HepG2 (cell line): Measurements from ENCODE around the gene ZKSCAN8. TPM values are rescaled to one million over a fixed set of nuclear protein-coding genes. Genes with fewer than 3 reads are reported as not detected.

Experiments
- ATAC-seq: fragments of 200-7000 bp; cut with Tn5 transposase; 3 replicates; pipeline ENCODE4 v1.9.1; 2020; ENCODE audit warnings: mild to moderate bottlenecking, moderate library complexity
- BruUV-seq: library from RNA; stranded (reverse); fragments of 400-500 nt; replicated peaks from 2 replicates; lab custom pipeline; 2021; lab: Mats Ljungman, UMichigan
- CTCF ChIA-PET: fragments of 300-600 bp; formaldehyde crosslinking; extraction: SDS; loops from one replicate; lab custom pipeline; 2021; ENCODE audit warnings: low total read pairs, inconsistent platforms, low intra/inter-chr PET ratio; lab: Yijun Ruan, JAX
- POLR2A ChIA-PET: fragments of 350-600 bp; sonication (Branson Sonifier 250); formaldehyde crosslinking; loops from one replicate; lab custom pipeline; 2020; ENCODE audit warnings: antibody characterized with exemption, inconsistent platforms; lab: Yijun Ruan, JAX
- DNase-seq: peaks from one replicate; pipeline ENCODE4 v3.0.0-alpha.2; 2015; ENCODE audit warnings: low spot score
- FAIRE-seq: peaks from 3 replicates; lab custom pipeline; 2011; peaks lifted over from hg19 to GRCh38; lab: Jason Lieb, UNC
- H2AFZ ChIP-seq: one replicate; pipeline ENCODE4 v1.6.1; 2011; ENCODE audit warnings: low read length, inconsistent platforms
- H3K27ac ChIP-seq: fragments of 300-600 bp; 3 replicates; pipeline ENCODE4 v1.8.0; 2011; ENCODE audit warnings: mixed run types, mild to moderate bottlenecking, mixed read lengths, low read length, inconsistent platforms; ENCODE audit not compliant: insufficient read depth; ENCODE audit errors: extremely low read length
- H3K27me3 ChIP-seq, 2 experiments: fragments of 200-600 bp in 1 of 2; 2 replicates in 1 of 2; 3 replicates in 1 of 2; pipeline versions ENCODE4 v1.6.0 to v1.8.0; 2011; ENCODE audit warnings: low read length in 2 of 2, mild to moderate bottlenecking in 2 of 2, moderate library complexity in 2 of 2, inconsistent platforms in 1 of 2; ENCODE audit not compliant: insufficient read depth in 2 of 2, control insufficient read depth in 1 of 2
- H3K36me3 ChIP-seq, 2 experiments: fragments of 200-600 bp in 1 of 2; replicated peaks in 1 of 2; 2 replicates in 1 of 2; 3 replicates in 1 of 2; pipeline versions ENCODE4 v1.5.1 to v1.8.0; 2011; ENCODE audit warnings: low read length in 2 of 2, inconsistent platforms in 1 of 2; ENCODE audit not compliant: insufficient read depth in 2 of 2, control insufficient read depth in 1 of 2
- H3K4me1 ChIP-seq: 2 replicates; pipeline ENCODE4 v1.5.1; 2012; ENCODE audit warnings: low read length, inconsistent platforms; ENCODE audit not compliant: insufficient read depth
- H3K4me2 ChIP-seq: 2 replicates; pipeline ENCODE4 v1.6.0; 2011; ENCODE audit warnings: low read depth, low read length, inconsistent platforms
- H3K4me3 ChIP-seq, 3 experiments: fragments of 200-600 bp in 1 of 3; sonication (generic), shearing (Covaris generic) in 1 of 3; replicated peaks in 1 of 3; 2 replicates each; pipeline ENCODE4 v1.5.1; 2011 to 2016; ENCODE audit warnings: low read length in 3 of 3, inconsistent platforms in 2 of 3, low read depth in 2 of 3, mild to moderate bottlenecking in 2 of 3, control low read depth in 1 of 3, mixed read lengths in 1 of 3; ENCODE audit not compliant: insufficient read depth in 1 of 3
- H3K79me2 ChIP-seq: one replicate; pipeline ENCODE4 v1.6.1; 2011; ENCODE audit warnings: low read length, inconsistent platforms; ENCODE audit not compliant: insufficient read depth
- H3K9ac ChIP-seq: 2 replicates; pipeline ENCODE4 v1.6.0; 2011; ENCODE audit warnings: mild to moderate bottlenecking, low read depth, low read length, inconsistent platforms; ENCODE audit not compliant: insufficient read depth
- H3K9me3 ChIP-seq: 2 replicates; pipeline ENCODE4 v1.5.1; 2012; ENCODE audit warnings: mild to moderate bottlenecking, low read length
- H4K20me1 ChIP-seq: 2 replicates; pipeline ENCODE4 v1.6.0; 2011; ENCODE audit warnings: inconsistent platforms, mild to moderate bottlenecking, low read length, moderate library complexity; ENCODE audit not compliant: insufficient read depth
- CEBPG ChIP-seq: IDR thresholded peaks from 2 replicates; pipeline ENCODE4 v1.6.1; 2016
- FOXC1 ChIP-seq: sonication (generic); formaldehyde crosslinking; IDR thresholded peaks from 2 replicates; pipeline ENCODE4 v1.8.0; 2022; ENCODE audit warnings: mild to moderate bottlenecking, missing genetic modification reagents, borderline replicate concordance
- HNF1B ChIP-seq: sonication (generic); formaldehyde crosslinking; IDR thresholded peaks from 2 replicates; pipeline ENCODE4 v1.5.1; 2020; ENCODE audit warnings: mild to moderate bottlenecking, moderate library complexity, missing genetic modification reagents
- MIER3 ChIP-seq: IDR thresholded peaks from 2 replicates; pipeline ENCODE4 v1.6.1; 2016; ENCODE audit warnings: missing compliant biosample characterization, borderline replicate concordance
- NCOA1 ChIP-seq: sonication (generic); formaldehyde crosslinking; IDR thresholded peaks from 2 replicates; pipeline ENCODE4 v1.9.0; 2021; ENCODE audit warnings: missing genetic modification reagents
- TCF7L2 ChIP-seq: IDR thresholded peaks from 2 replicates; pipeline ENCODE4 v1.6.1; 2011; ENCODE audit warnings: mild to moderate bottlenecking, low read depth, low read length, moderate library complexity
- ZBTB42 ChIP-seq: sonication (generic); formaldehyde crosslinking; IDR thresholded peaks from 2 replicates; pipeline ENCODE4 v1.5.0; 2020; ENCODE audit warnings: mild to moderate bottlenecking, missing genetic modification reagents
- ZFP90 ChIP-seq: sonication (generic); formaldehyde crosslinking; IDR thresholded peaks from 2 replicates; pipeline ENCODE4 v1.8.0; 2022; ENCODE audit warnings: missing genetic modification reagents, mild to moderate bottlenecking, inconsistent platforms, borderline replicate concordance
- ZNF354B ChIP-seq: sonication (generic); formaldehyde crosslinking; IDR thresholded peaks from 2 replicates; pipeline ENCODE4 v1.8.0; 2022; ENCODE audit warnings: mild to moderate bottlenecking, missing genetic modification reagents
- ZNF547 ChIP-seq: sonication (generic); formaldehyde crosslinking; IDR thresholded peaks from 2 replicates; pipeline ENCODE4 v1.5.1; 2020; ENCODE audit warnings: mild to moderate bottlenecking, missing genetic modification reagents
- ZNF564 ChIP-seq: sonication (generic); formaldehyde crosslinking; IDR thresholded peaks from 2 replicates; pipeline ENCODE4 v1.8.1; 2023; ENCODE audit warnings: mild to moderate bottlenecking, missing genetic modification reagents
- WGBS: methylation state at CpG from one replicate; pipeline ENCODE4 v1.1.6; 2017; ENCODE audit warnings: low lambda C conversion rate; 5-methylcytosine and 5-hydroxymethylcytosine counted together
- in situ Hi-C: cut with HindIII; loops from 2 replicates; pipeline ENCODE4 v1.10.0; 2017; ENCODE audit warnings: low pct_unique_long_range_greater_than_20kb; ENCODE audit not compliant: extremely low pct_ligation_motif_present
- intact Hi-C: fragments of 100-400 bp; cut with micrococcal nuclease; formaldehyde crosslinking; loops from one replicate; pipeline ENCODE4 v1.10.0; 2022; ENCODE audit not compliant: unreplicated experiment
- polyA plus RNA-seq, 8 experiments: library from polyadenylated mRNA; depleted of rRNA in 3 of 8; stranded (reverse) in 7 of 8; unstranded in 1 of 8; fragments of >200 nt; fragmentation: Illumina TruSeq in 4 of 8; extraction: Trizol in 4 of 8; gene quantifications; 2 replicates each; pipeline versions ENCODE4 v1.2.1 to v1.2.3, GENCODE V29; 2011 to 2016; ENCODE audit warnings: low read depth in 4 of 8, missing spikeins in 1 of 8, mixed read lengths in 1 of 8; ENCODE audit not compliant: insufficient read depth in 1 of 8
- total RNA-seq, 5 experiments: library from RNA; depleted of rRNA; stranded (reverse); fragments of >200 nt; fragmentation: Illumina TruSeq; extraction: Trizol; gene quantifications; 2 replicates each; pipeline ENCODE4 v1.2.3, GENCODE V29; 2016; ENCODE audit warnings: low read depth in 1 of 5

Gene ZKSCAN8
- total and polyA plus RNA-seq, 2 of the 13 experiments (the other 11 are each of a cell fraction or from before 2014, with no cell fraction given) = 12.4 to 20.9 TPM

GRCh38 chr6:28124350-28124970 is 17.2 kb upstream of the ZKSCAN8 start, which contains the start of gene ZSCAN16 (continued):
- TF ChIP-seq HNF1B (0 out of 2 replicates have a peak, but pooled peaks have one; percentile 50), MIER3 (CRISPR knock-in tag) (0 out of 2 replicates have a peak, but pooled peaks have one; percentile 19), ZNF564 (CRISPR knock-in tag) (no peak), ZNF354B (no peak), TCF7L2 (no peak)

GRCh38 chr6:28124971-28125353 is 16.7 kb upstream of the ZKSCAN8 start:
- Histone ChIP-seq H3K9me3 (no peaks in the 10 kb centered on the region), H4K20me1 (0 out of 2 replicates have a peak, but pooled peaks cover 3% of the 10 kb centered on the region), H3K4me3 (peak overlapping the region; percentile 81 to 89 (median 86)), H3K27me3 (no peaks in the 10 kb centered on the region; a peak in 1 of 5 replicates), H3K9ac (peak overlapping the region; percentile 75), H3K4me1 (peaks cover 24% of the 10 kb centered on the region), H3K36me3 (peaks cover 4 to 51% of the 10 kb centered on the region in 2 experiments), H3K79me2 (peaks cover 32% of the 10 kb centered on the region), H3K4me2 (peak overlapping the region; percentile 74), H2AFZ (no peak overlapping the region), H3K27ac (peak overlapping the region; percentile 60)
- peak; percentile 19 for ATAC-seq
- TF ChIP-seq FOXC1 (0 out of 2 replicates have a peak, but pooled peaks have one; percentile 18), NCOA1 (CRISPR knock-in tag) (0 out of 2 replicates have a peak, but pooled peaks have one; percentile 11), ZBTB42 (0 out of 2 replicates have a peak, but pooled peaks have one; percentile 8), ZNF547 (CRISPR knock-in tag) (no peak), ZFP90 (CRISPR knock-in tag) (0 out of 2 replicates have a peak, but pooled peaks have one; percentile 4), CEBPG (CRISPR knock-in tag) (0 out of 2 replicates have a peak, but pooled peaks have one; percentile 2)
- CTCF ChIA-PET = no interaction called here
- 14% methylated on average over 6 of the region's 6 CpGs for WGBS
- BruUV-seq = TSS peak; percentile 71
- POLR2A ChIA-PET = interaction anchor here (1.0 to 5.1 kb wide), 13 partner anchors 9 to 258 kb away, joined by 4 to 86 read pairs (median 5); partner anchors contain the start of genes ZKSCAN3, ZKSCAN4, ZKSCAN8 and ZNF165
- no peak for FAIRE-seq
- intact Hi-C loops = loop anchor here (1.0 kb wide), 3 partner anchors 11 to 142 kb away; partner anchors contain the start of genes ZKSCAN8 and ZSCAN26
- DNase-seq = no peak
- in situ Hi-C loops = no loop called here
